ENCODE data around the gene AADACL4.

DNA sequence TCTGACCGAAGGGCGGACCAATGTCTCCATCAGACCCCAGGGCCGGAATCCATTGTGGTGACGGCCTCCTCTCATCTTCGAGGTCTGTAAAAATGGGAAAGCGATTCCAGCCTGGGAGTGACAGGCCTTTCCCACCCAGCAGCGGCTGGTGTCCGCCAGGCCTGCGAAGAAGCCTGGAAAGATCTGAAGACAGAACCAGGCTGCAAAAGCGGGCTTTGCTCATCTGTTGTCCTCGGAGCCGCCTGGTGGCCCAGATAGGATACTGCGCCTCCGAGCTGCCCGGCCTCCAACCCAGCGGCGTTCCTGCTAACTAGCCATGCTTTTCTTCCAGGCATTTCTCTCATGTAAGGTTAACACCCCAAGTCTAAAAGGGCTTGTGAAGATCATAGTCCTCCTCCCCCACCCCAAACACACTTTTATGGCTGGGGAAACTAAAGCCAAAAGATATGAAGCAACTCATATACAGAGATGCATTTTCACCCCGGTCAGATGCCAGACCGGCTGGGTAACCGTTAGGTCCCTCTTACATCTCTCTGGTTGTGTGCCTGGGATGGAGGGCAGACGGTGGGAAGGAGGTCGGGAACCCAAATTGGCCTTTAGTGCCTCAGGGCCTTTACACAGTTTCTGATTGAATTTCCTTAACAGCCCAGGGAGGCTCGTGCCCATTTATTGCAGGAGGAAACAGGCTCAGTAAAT lies 23.9 kb upstream of the AADACL4 start:
- peak; percentile 93 for TF ChIP-seq CTCF (IDR thresholded peaks at IDR 0.05; ENCODE audit: poor library complexity)
- TF ChIP-seq EZH2 (IDR thresholded peaks at IDR 0.05; ENCODE audit: borderline replicate concordance) = no peak

Measured in hepatocyte (in vitro differentiated cells).